IMR-90 (cell line): Measurements from ENCODE around the gene RTCA. TPM values are rescaled to one million over a fixed set of nuclear protein-coding genes. Genes with fewer than 3 reads are reported as not detected.

Source experiments
- ATAC-seq: fragments of 200-7000 bp; cut with Tn5 transposase; 2 replicates; pipeline ENCODE4 v1.9.1; 2020; ENCODE audit warnings: low read depth, mild to moderate bottlenecking, moderate library complexity
- BruUV-seq: library from RNA; stranded (reverse); fragments of 400-500 nt; replicated peaks from 2 replicates; lab custom pipeline; 2021; lab: Mats Ljungman, UMichigan
- CTCF ChIA-PET: fragments of 300-600 bp; formaldehyde crosslinking; extraction: SDS; loops from one replicate; lab custom pipeline; 2021; ENCODE audit warnings: antibody characterized with exemption; lab: Yijun Ruan, JAX
- POLR2A ChIA-PET: fragments of 300-600 bp; sonication (Branson Sonifier 250); formaldehyde crosslinking; loops from one replicate; lab custom pipeline; 2022; ENCODE audit warnings: antibody characterized with exemption; ENCODE audit not compliant: unreplicated experiment; lab: Charles Lee
- DNase-seq: peaks from one replicate; pipeline ENCODE4 v3.0.0; 2013
- H2AFZ ChIP-seq: replicated peaks from 2 replicates; pipeline ENCODE3; 2013; ENCODE audit warnings: low read length, mild to moderate bottlenecking; ENCODE audit not compliant: poor library complexity
- H2AK5ac ChIP-seq: 2 replicates; pipeline ENCODE4 v1.6.1; 2013; ENCODE audit warnings: low read depth, low read length, inconsistent platforms
- H2AK9ac ChIP-seq: replicated peaks from 2 replicates; pipeline ENCODE3; 2013; ENCODE audit warnings: mild to moderate bottlenecking, low read depth, low read length, moderate library complexity; ENCODE audit not compliant: poor library complexity
- H2BK120ac ChIP-seq: 2 replicates; pipeline ENCODE4 v1.6.1; 2013; ENCODE audit warnings: low read depth, low read length, inconsistent platforms
- H2BK15ac ChIP-seq: 3 replicates; pipeline ENCODE4 v1.6.1; 2013; ENCODE audit warnings: low read depth, low read length, inconsistent platforms
- H2BK20ac ChIP-seq: 2 replicates; pipeline ENCODE4 v1.6.1; 2013; ENCODE audit warnings: low read depth, mild to moderate bottlenecking, inconsistent platforms, low read length, moderate library complexity
- H2BK5ac ChIP-seq: 2 replicates; pipeline ENCODE4 v1.6.1; 2013; ENCODE audit warnings: mild to moderate bottlenecking, low read depth, low read length, inconsistent platforms; ENCODE audit not compliant: poor library complexity, severe bottlenecking
- H3K14ac ChIP-seq: replicated peaks from 2 replicates; pipeline ENCODE4 v1.6.1; 2013; ENCODE audit warnings: low read depth, low read length, inconsistent platforms
- H3K18ac ChIP-seq: 2 replicates; pipeline ENCODE4 v1.6.1; 2013; ENCODE audit warnings: low read depth, low read length, control low read depth
- H3K23ac ChIP-seq: 2 replicates; pipeline ENCODE4 v1.6.1; 2013; ENCODE audit warnings: low read depth, low read length, inconsistent platforms
- H3K27ac ChIP-seq: 2 replicates; pipeline ENCODE4 v1.5.1; 2013; ENCODE audit warnings: mild to moderate bottlenecking, control low read depth, low read length; ENCODE audit not compliant: insufficient read depth
- H3K27me3 ChIP-seq: 2 replicates; pipeline ENCODE4 v1.6.1; 2013; ENCODE audit warnings: low read length; ENCODE audit not compliant: control insufficient read depth, insufficient read depth
- H3K36me3 ChIP-seq: 2 replicates; pipeline ENCODE4 v1.6.1; 2013; ENCODE audit warnings: low read length, mixed read lengths; ENCODE audit not compliant: control insufficient read depth, insufficient read depth
- H3K4ac ChIP-seq: 2 replicates; pipeline ENCODE4 v1.6.1; 2013; ENCODE audit warnings: low read depth, low read length, inconsistent platforms
- H3K4me1 ChIP-seq: 2 replicates; pipeline ENCODE4 v1.6.1; 2013; ENCODE audit warnings: low read length, mixed read lengths; ENCODE audit not compliant: control insufficient read depth, insufficient read depth
- H3K4me2 ChIP-seq: 2 replicates; pipeline ENCODE4 v1.6.1; 2013; ENCODE audit warnings: low read depth, mild to moderate bottlenecking, control low read depth, low read length, moderate library complexity
- H3K4me3 ChIP-seq: 2 replicates; pipeline ENCODE4 v1.5.1; 2013; ENCODE audit warnings: low read depth, mild to moderate bottlenecking, control low read depth, low read length, moderate library complexity; ENCODE audit not compliant: insufficient read depth
- H3K56ac ChIP-seq: 2 replicates; pipeline ENCODE4 v1.6.1; 2013; ENCODE audit warnings: low read length, inconsistent platforms; ENCODE audit not compliant: insufficient read depth; ENCODE audit errors: extremely low read depth
- H3K79me1 ChIP-seq, 2 experiments: 2 replicates each; pipeline ENCODE4 v1.6.1; 2013; ENCODE audit warnings: low read length in 2 of 2, inconsistent platforms in 1 of 2, low read depth in 1 of 2
- H3K9ac ChIP-seq: 2 replicates; pipeline ENCODE4 v1.6.1; 2013; ENCODE audit warnings: low read depth, low read length, control low read depth
- H3K9me1 ChIP-seq: 2 replicates; pipeline ENCODE4 v1.6.1; 2013; ENCODE audit warnings: low read length, inconsistent platforms; ENCODE audit not compliant: insufficient read depth
- H3K9me3 ChIP-seq: 2 replicates; pipeline ENCODE4 v1.6.1; 2013; ENCODE audit warnings: low read length; ENCODE audit not compliant: control insufficient read depth, insufficient read depth
- H4K20me1 ChIP-seq: 2 replicates; pipeline ENCODE4 v1.6.1; 2013; ENCODE audit warnings: low read length, inconsistent platforms; ENCODE audit not compliant: insufficient read depth
- H4K5ac ChIP-seq: 2 replicates; pipeline ENCODE4 v1.6.1; 2013; ENCODE audit warnings: mild to moderate bottlenecking, low read depth, low read length, control low read depth
- H4K8ac ChIP-seq, 2 experiments: 2 replicates each; pipeline ENCODE4 v1.6.1; 2013; ENCODE audit warnings: low read depth in 2 of 2, low read length in 2 of 2, control low read depth in 1 of 2, inconsistent platforms in 1 of 2
- H4K91ac ChIP-seq: 2 replicates; pipeline ENCODE4 v1.6.1; 2013; ENCODE audit warnings: low read depth, low read length, inconsistent platforms; ENCODE audit not compliant: insufficient read depth
- BHLHE40 ChIP-seq: fragments of 150-350 bp; IDR thresholded peaks from 2 replicates; pipeline ENCODE4 v1.6.1; 2016; ENCODE audit warnings: mild to moderate bottlenecking, low read depth, low read length
- CEBPB ChIP-seq: IDR thresholded peaks from 2 replicates; pipeline ENCODE4 v1.6.1; 2012; ENCODE audit warnings: low read depth, low read length, improper control_type of control experiment
- CHD1 ChIP-seq: IDR thresholded peaks from 2 replicates; pipeline ENCODE4 v1.6.1; 2012; ENCODE audit warnings: low read depth, low read length, improper control_type of control experiment
- CTCF ChIP-seq: conservative IDR thresholded peaks from 2 replicates; pipeline ENCODE4 v1.5.1; 2012; ENCODE audit warnings: mild to moderate bottlenecking, low read depth, low read length, improper control_type of control experiment
- ELK1 ChIP-seq: fragments of 150-350 bp; IDR thresholded peaks from 2 replicates; pipeline ENCODE4 v1.6.1; 2016; ENCODE audit warnings: low read depth, mild to moderate bottlenecking, low read length, moderate library complexity, borderline replicate concordance
- FOS ChIP-seq: fragments of 150-350 bp; IDR thresholded peaks from 2 replicates; pipeline ENCODE4 v1.6.1; 2016; ENCODE audit warnings: low read depth, low read length
- MAFK ChIP-seq: IDR thresholded peaks from 2 replicates; pipeline ENCODE4 v1.6.1; 2012; ENCODE audit warnings: low read depth, low read length, improper control_type of control experiment
- MAZ ChIP-seq: IDR thresholded peaks from 2 replicates; pipeline ENCODE4 v1.6.1; 2012; ENCODE audit warnings: low read depth, mild to moderate bottlenecking, low read length, improper control_type of control experiment, moderate library complexity, borderline replicate concordance
- MXI1 ChIP-seq: IDR thresholded peaks from 2 replicates; pipeline ENCODE4 v1.6.1; 2012; ENCODE audit warnings: low read depth, mild to moderate bottlenecking, low read length, moderate library complexity, borderline replicate concordance
- NFE2L2 ChIP-seq: fragments of 150-350 bp; IDR thresholded peaks from 2 replicates; pipeline ENCODE4 v1.6.1; 2016; ENCODE audit warnings: low read depth, mild to moderate bottlenecking, low read length
- POLR2A ChIP-seq: IDR thresholded peaks from 2 replicates; pipeline ENCODE4 v1.6.1; 2012; ENCODE audit warnings: mild to moderate bottlenecking, low read depth, low read length
- RAD21 ChIP-seq: IDR thresholded peaks from 2 replicates; pipeline ENCODE4 v1.6.1; 2012; ENCODE audit warnings: low read length, improper control_type of control experiment
- RCOR1 ChIP-seq: IDR thresholded peaks from 2 replicates; pipeline ENCODE4 v1.6.1; 2012; ENCODE audit warnings: mild to moderate bottlenecking, low read length, improper control_type of control experiment; ENCODE audit not compliant: insufficient replicate concordance
- RFX5 ChIP-seq: IDR thresholded peaks from 2 replicates; pipeline ENCODE4 v1.8.0; 2012; ENCODE audit warnings: low read depth, mild to moderate bottlenecking, low read length, moderate library complexity
- SMC3 ChIP-seq: fragments of 150-350 bp; IDR thresholded peaks from 2 replicates; pipeline ENCODE4 v1.6.1; 2016; ENCODE audit warnings: low read depth, mild to moderate bottlenecking, antibody characterized with exemption, low read length, moderate library complexity
- USF2 ChIP-seq: fragments of 150-350 bp; IDR thresholded peaks from 2 replicates; pipeline ENCODE4 v1.6.1; 2017; ENCODE audit warnings: mild to moderate bottlenecking, antibody characterized with exemption, low read length, low read depth
- WGBS, 2 experiments: methylation state at CpG; one replicate each; pipeline versions ENCODE4 v1.1.5 to v1.1.7; 2013; ENCODE audit warnings: missing lambda C conversion rate in 2 of 2; ENCODE audit not compliant: insufficient read length in 1 of 2; ENCODE audit errors: extremely low coverage in 2 of 2; 5-methylcytosine and 5-hydroxymethylcytosine counted together
- dilution Hi-C: fragments of 300-500 bp; cut with HindIII; formaldehyde crosslinking; loops from one replicate; pipeline ENCODE4 v1.14.3; 2018; ENCODE audit warnings: low sequenced_read_pairs; ENCODE audit not compliant: unreplicated experiment
- in situ Hi-C: fragments of 300-500 bp; cut with MboI; formaldehyde crosslinking; loops from 3 replicates; pipeline ENCODE4 v1.14.3; 2019; ENCODE audit warnings: low sequenced_read_pairs, inconsistent platforms, mixed read lengths
- intact Hi-C: fragments of 100-400 bp; cut with micrococcal nuclease; formaldehyde crosslinking; loops from 2 replicates; pipeline ENCODE4 v1.10.0; 2022
- polyA plus RNA-seq, 3 experiments: library from polyadenylated mRNA; depleted of rRNA; stranded (reverse); fragments of >200 nt; gene quantifications; 2 replicates each; pipeline ENCODE4 v1.2.3, GENCODE V29; 2012; ENCODE audit warnings: low replicate concordance in 1 of 3
- total RNA-seq: library from RNA; depleted of rRNA; stranded (reverse); fragments of >200 nt; gene quantifications from 2 replicates; pipeline ENCODE4 v1.2.3, GENCODE V29; 2012

Gene RTCA
- total and polyA plus RNA-seq, 2 of the 4 experiments (the other 2 are of a cell fraction), result 26.9 to 29.6 TPM

GRCh38 chr1:100246738-100247137, 19.3 kb upstream of the RTCA start:
- POLR2A ChIA-PET, result interaction anchor here (0.6 kb wide), 1 partner anchor 36 kb away, joined by 18 read pairs; no protein-coding TSS in a partner anchor
- H2BK15ac ChIP-seq, result no peak overlapping the region
- in situ Hi-C loops, result no loop called here
- CTCF ChIA-PET, result no interaction called here
- dilution Hi-C loops, result no loop called here
- no peaks in the 10 kb centered on the region for H4K20me1 ChIP-seq
- H3K14ac ChIP-seq, result no peak overlapping the region
- H2AK9ac ChIP-seq, result no peak overlapping the region
- H3K27ac ChIP-seq, result no peak overlapping the region
- H3K56ac ChIP-seq, result no peak overlapping the region
- TF ChIP-seq CEBPB (no peak), SMC3 (no peak), RFX5 (no peak), RCOR1 (no peak), RAD21 (no peak), MXI1 (no peak), ELK1 (no peak), POLR2A (no peak), MAZ (no peak), CHD1 (no peak), CTCF (no peak), FOS (no peak), BHLHE40 (no peak), USF2 (no peak), MAFK (no peak), NFE2L2 (no peak)
- no peak overlapping the region for H2AK5ac ChIP-seq
- no peak overlapping the region for H2AFZ ChIP-seq
- H3K27me3 ChIP-seq, result no peaks in the 10 kb centered on the region
- no peak overlapping the region for H3K23ac ChIP-seq
- peaks cover 11% of the 10 kb centered on the region; the same call in 1 of the 2 replicates for H3K9me1 ChIP-seq
- no peak overlapping the region for H2BK20ac ChIP-seq
- H3K9ac ChIP-seq, result no peak overlapping the region
- no peak overlapping the region for H4K5ac ChIP-seq
- H3K4me1 ChIP-seq, result 0 out of 2 replicates have a peak, but pooled peaks cover 2% of the 10 kb centered on the region
- peaks cover 16 to 42% of the 10 kb centered on the region in 2 experiments for H3K79me1 ChIP-seq
- no peak overlapping the region for H2BK120ac ChIP-seq
- H3K18ac ChIP-seq, result no peak overlapping the region
- ATAC-seq, result no peak
- no peaks in the 10 kb centered on the region for H3K9me3 ChIP-seq
- no peak overlapping the region for H3K4me2 ChIP-seq
- no peak overlapping the region for H2BK5ac ChIP-seq
- no peak overlapping the region for H4K91ac ChIP-seq
- 83% methylated on average over 4 of the region's 4 CpGs; no CpG with 5 or more reads in 1 of the 2 experiments for WGBS, 2 experiments
- H4K8ac ChIP-seq, result no peak overlapping the region
- DNase-seq, result no peak
- no peak overlapping the region for H3K4ac ChIP-seq
- H3K4me3 ChIP-seq, result no peak overlapping the region
- BruUV-seq, result no TSS peak
- no peaks in the 10 kb centered on the region for H3K36me3 ChIP-seq
- intact Hi-C loops, result no loop called here
